Stimulated activated CD8-positive, alpha-beta memory T cell treated with anti-CD3 and anti-CD28 coated beads, Interleukin-4, amount 100 ng/mL, for 24 hours (primary cell): Measurements from ENCODE around the gene DOCK9.
A peak's percentile ranks its signal among the peaks of the same experiment; 100 is the strongest.

ENCODE experiments used
- DNase-seq: peaks from one replicate; pipeline ENCODE4 v3.0.0-alpha.2; 2020; ENCODE audit warnings: low read depth

Gene DOCK9

GRCh38 chr13:98851276-98851675 is 126.6 kb downstream of the DOCK9 start:
- DNase-seq, result no peak

GRCh38 chr13:98848746-98849145 is 129.1 kb downstream of the DOCK9 start:
- no peak for DNase-seq

GRCh38 chr13:98847780-98848179 is 130.1 kb downstream of the DOCK9 start:
- no peak for DNase-seq

GRCh38 chr13:98846986-98847385 is 130.9 kb downstream of the DOCK9 start:
- no peak for DNase-seq

- no peak for DNase-seq
Observed at GRCh38 chr13:98846521-98846920, 131.3 kb downstream of the DOCK9 start.

- no peak for DNase-seq
Observed at GRCh38 chr13:98845742-98846141, 132.1 kb downstream of the DOCK9 start.

GRCh38 chr13:98844021-98844420 is 133.8 kb downstream of the DOCK9 start:
- no peak for DNase-seq

GRCh38 chr13:98843482-98843877 is 134.4 kb downstream of the DOCK9 start:
- no peak for DNase-seq

GRCh38 chr13:98842858-98843481 is 134.9 kb downstream of the DOCK9 start:
- peak; percentile 52 for DNase-seq

GRCh38 chr13:98842070-98842469 is 135.8 kb downstream of the DOCK9 start:
- no peak for DNase-seq

GRCh38 chr13:98839856-98840769 is 137.8 kb downstream of the DOCK9 start:
- peak; percentile 6 for DNase-seq

- no peak for DNase-seq
Observed at GRCh38 chr13:98838776-98839175, 139.1 kb downstream of the DOCK9 start.

- DNase-seq, result no peak
Observed at GRCh38 chr13:98837896-98838295, 140.0 kb downstream of the DOCK9 start.

- no peak for DNase-seq
Observed at GRCh38 chr13:98835156-98835555, 142.7 kb downstream of the DOCK9 start.

- DNase-seq, result no peak
Observed at GRCh38 chr13:98834254-98834960, 143.5 kb downstream of the DOCK9 start.

GRCh38 chr13:98831236-98831635 is 146.6 kb downstream of the DOCK9 start:
- DNase-seq, result no peak

- DNase-seq, result no peak
Observed at GRCh38 chr13:98829541-98829940, 148.3 kb downstream of the DOCK9 start.

- DNase-seq, result no peak
Observed at GRCh38 chr13:98828614-98829013, 149.2 kb downstream of the DOCK9 start.

GRCh38 chr13:98827449-98827848 is 150.4 kb downstream of the DOCK9 start:
- DNase-seq, result no peak

GRCh38 chr13:98826146-98826545 is 151.7 kb downstream of the DOCK9 start:
- DNase-seq, result no peak

GRCh38 chr13:98825659-98826058 is 152.2 kb downstream of the DOCK9 start:
- DNase-seq, result no peak

- no peak for DNase-seq
Observed at GRCh38 chr13:98824376-98825160, 153.3 kb downstream of the DOCK9 start.
